Fibroblast of gingiva (primary cell): ENCODE results near the gene CYB5A.

Experiments
- DNase-seq: peaks from one replicate; pipeline ENCODE4 v3.0.0-alpha.2; 2011; ENCODE audit warnings: low read depth

Gene CYB5A

DNA sequence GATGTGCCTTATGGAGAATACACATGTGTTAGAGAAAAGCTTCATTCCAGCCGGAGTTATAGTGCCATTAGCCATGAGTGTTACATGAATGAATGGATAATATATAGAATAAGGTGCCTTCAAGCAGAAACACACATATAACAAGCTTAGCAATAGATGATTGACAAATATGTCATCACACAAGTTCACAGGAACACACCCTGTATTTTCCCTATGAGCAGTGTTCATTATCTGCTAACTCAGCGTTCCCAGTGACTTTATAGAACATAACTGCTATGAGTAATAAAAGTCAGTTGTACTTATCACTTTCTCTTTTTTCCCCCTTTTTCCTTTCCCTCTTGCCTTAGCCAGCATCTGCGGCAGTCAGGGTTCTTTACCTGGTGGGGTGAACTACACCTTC, 78.3 kb downstream of the CYB5A start:
- no peak for DNase-seq

DNA sequence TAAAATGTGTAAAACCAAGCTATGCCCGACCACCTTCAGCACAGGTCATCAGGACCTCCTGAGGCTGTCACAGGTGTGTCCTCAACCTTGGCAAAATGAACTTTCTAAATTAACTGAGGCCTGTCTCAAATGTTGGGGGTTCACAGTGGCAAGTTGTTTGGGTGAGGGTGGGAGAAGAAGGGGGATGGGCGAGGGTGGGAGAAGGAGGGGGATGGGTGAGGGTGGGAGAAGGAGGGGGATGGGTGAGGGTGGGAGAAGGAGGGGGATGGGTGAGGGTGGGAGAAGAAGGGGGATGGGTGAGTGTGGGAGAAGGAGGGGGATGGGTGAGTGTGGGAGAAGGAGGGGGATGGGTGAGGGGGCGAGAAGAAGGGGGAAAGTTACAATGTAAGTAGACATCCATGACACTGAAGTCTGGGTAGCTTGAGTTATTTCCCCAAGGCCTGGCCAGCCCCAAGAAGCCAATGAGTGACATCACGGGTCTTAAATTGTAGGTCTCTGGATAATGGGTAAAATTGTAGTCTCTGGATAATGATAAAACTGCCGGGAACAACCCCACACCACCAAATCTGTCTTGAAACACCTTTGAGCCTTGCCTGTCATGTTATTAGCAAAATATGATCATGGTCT, 87.1 kb downstream of the CYB5A start:
- no peak for DNase-seq

DNA sequence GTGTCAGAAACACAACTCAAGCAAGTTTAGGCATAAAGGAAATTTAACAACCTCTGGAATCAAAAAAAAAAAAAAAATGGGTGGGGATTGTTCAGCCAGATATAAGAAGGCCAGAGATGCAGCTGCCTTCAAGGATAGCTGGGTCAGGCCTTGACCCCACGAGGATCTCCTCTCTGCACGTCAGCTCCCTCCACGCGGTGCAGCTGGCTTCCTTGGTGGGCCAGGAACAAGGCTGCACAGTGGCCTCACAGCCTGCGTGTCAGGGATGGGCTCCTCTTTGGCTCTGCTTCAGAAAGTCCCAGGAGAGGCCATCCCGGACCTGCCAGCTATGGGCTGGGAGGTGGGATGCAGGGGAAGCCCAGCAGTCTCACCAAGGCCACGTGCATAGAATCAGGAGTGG, 88.0 kb downstream of the CYB5A start:
- no peak for DNase-seq
